Activated CD8-positive, alpha-beta memory T cell treated with anti-CD3 and anti-CD28 coated beads, Interleukin-2, amount 10 ng/mL, durations not matched to agents 7 days and 5 days (primary cell): ENCODE results near the gene SORCS2. TPM values are rescaled to one million over a fixed set of nuclear protein-coding genes. Genes with fewer than 3 reads are reported as not detected.

ENCODE experiments used
- ATAC-seq: fragments of 150-1000 bp; cut with Tn5 transposase; one replicate; pipeline ENCODE4 v1.10.0; 2021; ENCODE audit warnings: moderate library complexity
- CTCF ChIA-PET: fragments of 350-600 bp; sonication (Branson Sonifier 250); formaldehyde crosslinking; loops from one replicate; lab custom pipeline; 2021; ENCODE audit warnings: antibody characterized with exemption; lab: Charles Lee
- DNase-seq: peaks from one replicate; pipeline ENCODE4 v3.0.0-alpha.2; 2020
- H3K27ac Mint-ChIP-seq: one replicate; pipeline ENCODE4 v1.8.0; 2021; ENCODE audit warnings: mild to moderate bottlenecking, mixed read lengths
- H3K27me3 Mint-ChIP-seq: one replicate; pipeline ENCODE4 v1.8.0; 2021; ENCODE audit warnings: mixed read lengths
- H3K36me3 Mint-ChIP-seq: one replicate; pipeline ENCODE4 v1.8.0; 2021; ENCODE audit warnings: mild to moderate bottlenecking, mixed read lengths
- H3K4me1 Mint-ChIP-seq: one replicate; pipeline ENCODE4 v1.8.0; 2021; ENCODE audit warnings: mixed read lengths
- H3K4me3 Mint-ChIP-seq: one replicate; pipeline ENCODE4 v1.8.0; 2021; ENCODE audit warnings: mild to moderate bottlenecking, moderate library complexity, mixed read lengths
- H3K9me3 Mint-ChIP-seq: one replicate; pipeline ENCODE4 v1.8.0; 2022; ENCODE audit warnings: low read depth, mixed read lengths
- total RNA-seq, 2 experiments: library from RNA; stranded (reverse); gene quantifications; one replicate each; pipeline ENCODE4 v1.2.3, GENCODE V29; 2021

SORCS2 gene
- total RNA-seq, 2 experiments from 2014 or later = 0.05 to 0.06 TPM

DNA sequence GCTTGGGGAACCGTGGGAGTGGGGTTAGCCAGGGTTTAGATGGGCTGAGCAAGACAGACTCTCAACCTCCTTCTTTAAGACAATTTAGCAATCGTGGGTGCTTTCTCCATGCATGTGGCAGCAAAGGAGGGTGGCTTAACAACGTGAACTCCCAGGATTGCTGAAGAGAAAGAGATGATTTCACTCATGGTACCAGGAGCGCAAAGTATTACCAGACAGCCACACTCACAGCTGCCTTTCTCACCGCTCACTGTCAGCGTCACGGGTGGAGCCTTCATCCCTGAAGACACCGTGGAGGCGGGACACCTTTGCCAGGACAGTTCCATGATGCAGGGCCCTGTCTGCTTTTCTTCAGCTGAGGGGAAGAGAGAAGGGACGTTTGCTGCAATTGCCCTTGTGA lies 454.8 kb downstream of the SORCS2 start:
- DNase-seq (no peak), ATAC-seq (no peak)
- no peak overlapping the region for H3K4me3 Mint-ChIP-seq
- H3K27me3 Mint-ChIP-seq = peaks cover 3% of the 10 kb centered on the region
- H3K9me3 Mint-ChIP-seq = peaks cover 9% of the 10 kb centered on the region
- H3K27ac Mint-ChIP-seq = no peak overlapping the region
- CTCF ChIA-PET = no interaction called here
- H3K36me3 Mint-ChIP-seq = peaks cover 29% of the 10 kb centered on the region
- peaks cover 66% of the 10 kb centered on the region for H3K4me1 Mint-ChIP-seq

DNA sequence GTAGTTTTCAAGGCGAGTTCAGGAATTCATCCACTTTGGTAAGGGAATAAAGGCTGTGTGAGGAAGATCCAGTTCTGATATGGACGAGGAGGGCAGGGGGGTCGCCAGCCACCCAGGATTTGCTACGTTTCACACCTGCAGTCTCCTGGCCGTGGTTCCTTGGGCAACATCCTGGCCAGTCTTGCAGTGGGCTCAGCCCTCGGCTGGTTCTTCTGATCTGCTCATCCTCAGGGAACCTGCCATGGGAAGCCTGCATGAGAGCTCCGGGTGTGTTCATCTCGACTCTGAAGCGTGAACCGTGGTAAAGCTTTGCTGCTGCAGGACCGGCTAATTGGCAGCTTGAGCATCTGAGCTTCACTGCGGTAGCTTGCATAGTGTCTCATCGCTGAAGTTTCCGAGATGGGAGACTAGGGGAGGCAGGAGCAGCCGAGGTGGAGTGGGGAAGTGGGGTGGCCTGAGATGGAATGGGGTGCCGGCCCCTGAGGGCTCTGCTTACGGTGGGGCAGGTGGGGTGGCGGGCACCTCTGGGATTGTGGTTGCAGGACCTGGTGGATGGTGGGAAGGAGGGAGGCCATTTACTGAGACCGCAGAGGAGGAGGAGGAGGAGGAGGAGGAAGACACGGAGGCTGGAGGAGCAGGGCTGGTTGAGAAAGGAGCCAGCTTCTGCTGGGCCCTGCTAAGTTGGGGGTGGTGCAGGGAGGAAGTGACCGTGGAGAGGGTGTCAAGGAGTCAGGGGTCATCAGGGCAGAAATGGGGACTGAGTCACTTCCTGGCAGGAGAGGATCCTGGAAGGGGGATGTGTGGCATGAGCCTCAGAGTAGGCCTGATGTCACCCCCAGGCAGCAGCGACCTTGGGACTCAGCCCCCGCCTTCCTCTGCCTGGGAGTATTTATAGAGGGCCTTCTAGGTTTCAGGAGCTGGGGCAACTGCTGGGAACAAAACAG lies 455.5 kb downstream of the SORCS2 start:
- peaks cover 29% of the 10 kb centered on the region for H3K36me3 Mint-ChIP-seq
- H3K27ac Mint-ChIP-seq = peak overlapping the region; percentile 90
- DNase-seq (no peak), ATAC-seq (no peak)
- H3K9me3 Mint-ChIP-seq = peaks cover 9% of the 10 kb centered on the region
- CTCF ChIA-PET = no interaction called here
- H3K4me1 Mint-ChIP-seq = peaks cover 72% of the 10 kb centered on the region
- no peak overlapping the region for H3K4me3 Mint-ChIP-seq
- peaks cover 2% of the 10 kb centered on the region for H3K27me3 Mint-ChIP-seq

DNA sequence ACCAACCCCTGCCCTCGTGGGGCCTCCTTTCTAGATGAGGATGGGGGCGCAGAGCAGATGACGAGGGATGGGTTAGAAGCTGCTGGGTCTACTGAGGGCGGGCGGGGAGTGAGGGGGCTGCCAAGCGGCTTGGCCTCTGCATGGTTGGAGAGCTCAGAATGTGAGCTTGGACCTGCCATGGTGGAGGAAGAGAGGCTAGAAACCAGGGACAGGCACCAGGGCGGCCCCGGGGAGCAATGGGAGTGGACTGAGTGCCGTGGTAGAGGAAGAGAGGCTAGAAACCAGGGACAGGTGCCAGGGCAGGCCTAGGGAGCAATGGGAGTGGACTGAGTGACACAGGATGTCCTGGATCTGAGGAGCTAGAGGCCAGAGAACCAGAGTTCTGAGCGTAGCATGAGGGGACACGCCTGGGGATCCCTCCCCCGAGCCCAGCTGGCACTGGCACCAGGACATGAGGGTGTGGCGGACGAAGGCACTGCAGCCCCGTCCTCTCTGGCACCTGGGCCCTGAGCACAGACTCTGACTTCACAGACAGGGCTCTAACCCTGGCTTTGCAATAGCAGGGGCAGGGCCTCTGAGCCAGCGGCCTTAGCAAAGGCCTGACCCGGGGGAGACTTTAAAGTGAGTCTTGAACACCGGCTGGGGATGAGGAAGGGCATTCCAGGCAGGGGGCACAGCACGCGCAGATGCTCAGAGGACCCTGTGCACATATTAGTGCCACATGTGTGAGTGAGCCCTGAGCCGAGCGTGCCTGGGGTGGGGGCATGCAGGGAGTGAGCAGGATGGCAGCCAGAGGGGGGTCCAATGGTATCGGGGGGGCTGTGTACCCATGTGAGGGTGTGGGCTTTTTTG lies 456.4 kb downstream of the SORCS2 start:
- Mint-ChIP-seq H3K27me3 (no peaks in the 10 kb centered on the region), H3K36me3 (peaks cover 29% of the 10 kb centered on the region), H3K27ac (peak overlapping the region; percentile 90), H3K4me3 (no peak overlapping the region), H3K9me3 (peaks cover 9% of the 10 kb centered on the region), H3K4me1 (peaks cover 80% of the 10 kb centered on the region)
- CTCF ChIA-PET = no interaction called here
- ATAC-seq (no peak), DNase-seq (no peak)

DNA sequence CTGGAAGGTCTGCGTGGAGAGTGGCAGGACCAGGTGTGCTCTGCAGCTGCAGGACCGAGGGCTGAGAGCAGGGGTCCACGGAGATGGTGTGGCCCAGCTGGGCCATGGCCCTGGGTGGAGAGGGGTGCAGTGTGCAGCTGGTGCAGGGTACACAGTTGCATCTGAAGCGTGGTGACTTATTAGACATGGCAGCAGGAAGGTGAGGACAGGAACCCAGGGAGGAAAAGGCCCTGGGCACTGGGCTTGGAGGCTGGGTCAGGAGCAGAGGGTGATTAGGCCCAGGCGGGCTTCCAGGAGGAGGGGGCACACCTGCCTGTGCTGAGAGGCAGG lies 457.0 kb downstream of the SORCS2 start:
- CTCF ChIA-PET = no interaction called here
- Mint-ChIP-seq H3K4me1 (peaks cover 84% of the 10 kb centered on the region), H3K27me3 (no peaks in the 10 kb centered on the region), H3K9me3 (peaks cover 9% of the 10 kb centered on the region), H3K4me3 (peak overlapping the region; percentile 0), H3K27ac (peak overlapping the region; percentile 90), H3K36me3 (peaks cover 29% of the 10 kb centered on the region)
- ATAC-seq (no peak), DNase-seq (no peak)

DNA sequence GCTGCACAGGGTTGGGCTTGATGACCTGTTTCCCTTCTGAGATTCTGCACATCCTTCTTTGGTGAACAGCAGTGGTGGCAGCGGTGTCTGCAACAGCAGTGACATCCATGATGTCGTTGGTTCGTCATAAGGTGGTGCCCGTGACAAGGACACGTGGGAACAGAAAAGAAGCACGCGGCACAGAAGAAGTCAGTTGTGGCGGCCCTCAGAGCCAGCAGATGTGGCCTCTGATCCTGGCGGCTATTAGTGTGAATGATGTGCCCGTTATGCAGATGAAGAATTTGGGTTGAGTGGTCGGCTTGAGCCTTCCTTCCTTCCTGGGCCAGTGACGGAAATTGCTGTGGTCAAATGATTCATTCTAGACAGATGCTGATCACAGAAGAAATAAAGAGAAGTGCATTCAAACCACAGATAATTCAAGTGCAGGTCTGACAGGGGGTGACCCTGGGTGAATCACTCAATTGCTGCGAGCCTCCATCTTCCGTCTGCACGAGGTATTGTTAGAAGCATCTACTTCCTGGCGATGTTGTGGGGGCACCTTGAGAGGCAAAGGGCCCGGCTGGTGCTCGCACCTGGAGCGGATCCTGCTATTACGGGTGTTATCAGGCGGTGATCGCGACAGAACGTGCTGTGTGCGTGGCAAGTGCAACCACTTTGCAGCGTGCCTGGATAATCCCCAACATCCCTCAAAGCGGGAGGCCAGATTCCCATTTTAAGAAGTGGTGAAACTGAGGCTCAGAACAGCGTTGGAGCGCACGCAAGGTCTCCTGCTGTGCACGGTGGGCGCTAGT lies 457.6 kb downstream of the SORCS2 start:
- H3K9me3 Mint-ChIP-seq = peaks cover 9% of the 10 kb centered on the region
- peaks cover 29% of the 10 kb centered on the region for H3K36me3 Mint-ChIP-seq
- ATAC-seq (peak; percentile 82), DNase-seq (peak; percentile 94)
- CTCF ChIA-PET = interaction anchor here (1.0 to 1.3 kb wide), 2 partner anchors 15 to 41 kb away, joined by 3 read pairs; no protein-coding TSS in a partner anchor
- H3K4me3 Mint-ChIP-seq = peak overlapping the region; percentile 0
- peaks cover 84% of the 10 kb centered on the region for H3K4me1 Mint-ChIP-seq
- H3K27me3 Mint-ChIP-seq = peaks cover under 1% of the 10 kb centered on the region
- peak overlapping the region; percentile 90 for H3K27ac Mint-ChIP-seq

DNA sequence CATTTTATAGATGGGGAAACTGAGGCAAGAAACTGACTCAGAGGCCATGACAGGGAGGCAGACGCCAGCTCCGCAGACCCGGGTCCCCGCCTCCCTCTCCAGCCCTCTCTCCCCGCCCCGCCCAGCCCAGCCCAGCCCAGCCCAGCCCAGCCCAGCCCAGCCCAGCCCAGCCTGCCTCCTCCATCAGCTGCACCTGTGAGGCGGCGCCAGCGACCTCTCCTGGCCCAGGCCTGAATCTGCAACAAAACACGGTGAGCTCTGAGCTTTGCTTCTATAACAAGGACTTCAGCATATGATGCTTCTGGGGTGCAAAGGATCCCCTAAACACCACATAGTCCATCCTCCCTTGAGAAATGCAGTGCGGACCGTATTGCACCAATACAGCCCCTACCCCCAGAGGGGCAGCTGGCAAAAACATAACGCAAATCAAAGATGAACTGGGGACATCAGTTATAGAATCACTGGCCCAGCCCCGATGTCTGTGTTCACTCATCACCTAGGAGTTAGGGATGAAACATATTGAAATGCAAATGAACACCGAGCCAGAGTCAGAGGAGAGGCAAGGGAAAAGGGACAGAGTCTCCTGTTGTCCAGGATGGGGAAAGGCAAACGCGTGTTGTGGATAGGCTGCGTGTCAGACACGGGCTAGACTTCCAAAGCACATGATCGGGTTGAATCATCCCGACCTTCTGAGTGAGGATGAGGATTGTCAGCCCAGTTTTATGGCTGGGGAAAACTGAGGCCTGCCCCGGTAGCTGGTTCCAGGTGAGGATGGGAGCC lies 458.5 kb downstream of the SORCS2 start:
- CTCF ChIA-PET = interaction anchor here (0.7 to 1.3 kb wide), 3 partner anchors 16 to 127 kb away, joined by 3 read pairs; no protein-coding TSS in a partner anchor
- DNase-seq (peak; percentile 76), ATAC-seq (peak; percentile 32)
- Mint-ChIP-seq H3K27ac (peak overlapping the region; percentile 90), H3K4me1 (peaks cover 80% of the 10 kb centered on the region), H3K36me3 (peaks cover 25% of the 10 kb centered on the region), H3K27me3 (peaks cover 3% of the 10 kb centered on the region), H3K4me3 (no peak overlapping the region), H3K9me3 (peaks cover 5% of the 10 kb centered on the region)

DNA sequence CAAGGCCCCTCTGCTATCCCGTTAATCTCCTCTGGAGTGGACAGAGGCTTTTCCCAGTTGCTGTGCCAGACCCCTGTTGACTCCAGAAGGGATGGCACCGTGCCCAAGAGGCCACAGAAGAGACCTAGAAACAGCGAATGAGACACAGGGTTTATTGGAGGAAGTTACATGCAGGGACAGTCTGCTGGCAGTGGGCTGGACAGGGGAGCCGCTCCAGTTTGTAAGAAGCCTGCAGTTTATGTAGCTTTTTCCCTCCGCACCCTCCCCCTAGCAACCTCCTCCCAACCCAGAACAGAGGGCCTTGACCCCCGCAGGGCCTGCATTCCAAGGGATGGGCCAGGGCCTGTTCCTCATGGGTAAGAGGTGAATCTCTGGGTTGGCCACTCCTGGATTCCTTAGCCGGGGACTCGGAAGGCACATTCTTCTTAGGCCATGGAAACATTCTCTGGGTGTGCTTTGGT lies 459.2 kb downstream of the SORCS2 start:
- Mint-ChIP-seq H3K27me3 (peaks cover 3% of the 10 kb centered on the region), H3K4me1 (peaks cover 73% of the 10 kb centered on the region), H3K36me3 (peaks cover 20% of the 10 kb centered on the region), H3K4me3 (no peak overlapping the region), H3K27ac (peak overlapping the region; percentile 87), H3K9me3 (peaks cover 3% of the 10 kb centered on the region)
- ATAC-seq (no peak), DNase-seq (no peak)
- CTCF ChIA-PET = interaction anchor here (1.0 to 3.1 kb wide), 3 partner anchors 11 to 43 kb away, joined by 3 to 11 read pairs (median 3); no protein-coding TSS in a partner anchor

DNA sequence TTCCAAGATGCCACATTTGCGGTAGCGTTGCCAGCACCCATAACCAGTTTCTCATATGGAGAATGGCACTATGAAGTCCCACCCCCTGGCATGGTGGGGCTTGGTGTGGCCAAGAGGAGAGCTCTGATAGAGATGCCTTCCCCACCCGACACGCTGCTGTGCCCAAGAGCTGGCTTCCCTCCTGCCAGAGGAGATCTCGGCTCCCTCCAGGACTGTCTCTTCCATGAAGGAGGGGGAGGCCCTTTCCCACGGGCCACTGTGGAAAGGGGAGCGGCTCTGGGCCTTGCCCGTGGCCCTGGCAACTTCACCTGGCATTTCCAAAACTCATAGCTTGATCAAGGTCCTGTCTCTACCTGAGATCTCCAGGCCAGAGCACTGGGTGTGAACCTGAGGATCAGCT lies 459.7 kb downstream of the SORCS2 start:
- Mint-ChIP-seq H3K36me3 (peaks cover 15% of the 10 kb centered on the region), H3K4me1 (peaks cover 68% of the 10 kb centered on the region), H3K4me3 (no peak overlapping the region), H3K27ac (peak overlapping the region; percentile 87), H3K9me3 (peaks cover 2% of the 10 kb centered on the region), H3K27me3 (peaks cover 3% of the 10 kb centered on the region)
- CTCF ChIA-PET = interaction anchor here (0.6 to 3.1 kb wide), 4 partner anchors 11 to 310 kb away, joined by 3 to 11 read pairs (median 4); no protein-coding TSS in a partner anchor
- DNase-seq (no peak), ATAC-seq (no peak)

DNA sequence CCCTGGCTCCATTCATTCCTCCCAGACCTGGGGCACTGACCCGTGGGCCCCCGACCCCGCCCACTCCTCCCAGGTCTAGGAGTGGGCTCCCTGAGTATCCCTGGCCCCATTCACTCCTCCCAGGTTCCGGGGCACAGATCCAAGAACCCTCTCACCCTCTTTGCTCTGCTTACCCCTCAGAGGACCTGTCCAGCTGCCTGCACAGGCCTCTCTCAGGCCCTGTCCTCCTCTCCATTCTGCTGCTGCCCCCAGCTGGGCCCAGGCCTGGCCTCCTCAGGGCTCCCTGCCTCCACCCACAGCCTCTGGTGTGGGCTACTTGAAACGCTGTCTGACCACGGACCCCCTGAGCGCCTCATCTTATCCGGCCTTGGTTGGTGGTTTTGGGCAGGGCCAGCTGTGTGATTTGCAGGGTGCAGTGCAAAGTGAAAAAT lies 460.1 kb downstream of the SORCS2 start:
- peaks cover 3% of the 10 kb centered on the region for H3K27me3 Mint-ChIP-seq
- peak; percentile 79 for DNase-seq
- peaks cover 63% of the 10 kb centered on the region for H3K4me1 Mint-ChIP-seq
- peak overlapping the region; percentile 87 for H3K27ac Mint-ChIP-seq
- peak overlapping the region; percentile 39 for H3K4me3 Mint-ChIP-seq
- CTCF ChIA-PET = interaction anchor here (0.6 to 3.1 kb wide), 4 partner anchors 10 to 310 kb away, joined by 3 to 11 read pairs (median 4); no protein-coding TSS in a partner anchor
- peaks cover 11% of the 10 kb centered on the region for H3K36me3 Mint-ChIP-seq
- ATAC-seq = no peak
- peaks cover under 1% of the 10 kb centered on the region for H3K9me3 Mint-ChIP-seq

DNA sequence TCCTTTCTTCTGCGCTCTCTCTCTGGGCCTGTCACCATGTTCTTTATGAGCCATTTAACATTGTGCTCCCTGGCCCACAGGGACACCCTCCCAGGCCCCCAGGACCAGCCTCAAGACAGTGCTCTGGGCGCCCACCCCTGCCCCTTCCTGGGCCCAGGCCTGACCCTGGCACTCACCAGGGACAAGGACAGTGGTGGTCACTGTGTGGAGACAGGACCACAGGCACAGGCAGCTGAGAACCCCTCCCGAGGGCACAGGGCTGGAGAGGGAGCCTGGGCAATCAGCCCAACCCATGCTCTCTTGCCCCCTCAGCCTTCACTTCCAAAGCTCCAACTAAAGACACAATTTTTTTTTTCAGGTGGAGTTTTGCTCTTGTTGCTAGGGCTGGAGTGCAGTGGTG lies 460.6 kb downstream of the SORCS2 start:
- ATAC-seq = no peak
- H3K27ac Mint-ChIP-seq = peak overlapping the region; percentile 87
- peaks cover 3% of the 10 kb centered on the region for H3K27me3 Mint-ChIP-seq
- H3K4me3 Mint-ChIP-seq = peak overlapping the region; percentile 39
- peaks cover 9% of the 10 kb centered on the region for H3K36me3 Mint-ChIP-seq
- no peaks in the 10 kb centered on the region for H3K9me3 Mint-ChIP-seq
- DNase-seq = no peak
- CTCF ChIA-PET = interaction anchor here (0.6 to 3.1 kb wide), 4 partner anchors 10 to 309 kb away, joined by 3 to 11 read pairs (median 4); no protein-coding TSS in a partner anchor
- peaks cover 60% of the 10 kb centered on the region for H3K4me1 Mint-ChIP-seq

DNA sequence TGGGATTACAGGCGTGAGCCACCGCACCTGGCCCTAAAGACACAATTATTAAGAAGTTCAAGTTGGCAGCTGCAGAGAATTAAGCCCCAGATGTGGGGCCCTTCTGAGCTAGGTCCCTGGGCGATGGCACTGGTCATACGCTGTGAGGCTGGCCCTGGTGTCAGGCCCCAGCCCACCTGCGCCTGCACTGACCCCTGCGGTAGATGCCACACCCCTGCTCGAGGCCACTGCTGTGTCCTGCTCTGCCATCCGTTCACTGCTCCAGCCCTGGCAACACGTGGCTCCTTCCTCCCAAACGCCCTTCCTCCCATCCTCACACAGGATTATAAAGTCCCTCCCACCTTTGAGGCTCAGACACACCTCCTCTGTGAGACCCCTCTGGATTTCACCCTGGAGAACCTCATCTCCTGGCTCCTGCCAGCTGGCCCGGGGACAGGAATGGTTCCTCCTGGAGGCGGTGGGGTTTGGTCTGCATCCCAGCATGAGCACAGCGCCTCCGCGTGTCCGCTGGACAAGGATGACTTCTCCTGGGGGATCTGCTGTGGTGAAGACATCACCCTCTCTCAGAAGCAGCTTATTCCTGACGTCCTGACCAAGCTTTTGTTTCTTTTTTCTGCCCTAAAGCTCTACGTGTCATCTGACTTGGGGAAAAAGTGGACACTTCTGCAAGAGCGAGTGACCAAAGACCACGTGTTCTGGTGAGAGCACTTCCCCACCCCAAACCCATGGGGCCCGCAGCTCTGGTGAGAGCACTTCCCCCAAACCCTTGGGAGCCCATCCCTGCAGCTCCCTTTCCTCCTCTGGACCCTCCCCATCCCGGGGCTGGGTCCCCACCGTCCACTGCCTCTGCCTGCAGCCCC lies 461.4 kb downstream of the SORCS2 start:
- peak overlapping the region; percentile 87 for H3K27ac Mint-ChIP-seq
- no peak overlapping the region for H3K4me3 Mint-ChIP-seq
- CTCF ChIA-PET = interaction anchor here (1.8 to 3.1 kb wide), 2 partner anchors 9 to 148 kb away, joined by 4 to 11 read pairs; no protein-coding TSS in a partner anchor
- peaks cover 3% of the 10 kb centered on the region for H3K27me3 Mint-ChIP-seq
- H3K4me1 Mint-ChIP-seq = peaks cover 51% of the 10 kb centered on the region
- no peaks in the 10 kb centered on the region for H3K9me3 Mint-ChIP-seq
- no peak for ATAC-seq
- DNase-seq = no peak
- peaks cover 6% of the 10 kb centered on the region for H3K36me3 Mint-ChIP-seq
